ENCODE results near the gene DUSP8.
"Not testable (repeated sequence)": the region's sequence is repeated elsewhere in the genome, so short reads cannot be mapped to it uniquely, and the experiment has no call there.

DUSP8 gene

DNA sequence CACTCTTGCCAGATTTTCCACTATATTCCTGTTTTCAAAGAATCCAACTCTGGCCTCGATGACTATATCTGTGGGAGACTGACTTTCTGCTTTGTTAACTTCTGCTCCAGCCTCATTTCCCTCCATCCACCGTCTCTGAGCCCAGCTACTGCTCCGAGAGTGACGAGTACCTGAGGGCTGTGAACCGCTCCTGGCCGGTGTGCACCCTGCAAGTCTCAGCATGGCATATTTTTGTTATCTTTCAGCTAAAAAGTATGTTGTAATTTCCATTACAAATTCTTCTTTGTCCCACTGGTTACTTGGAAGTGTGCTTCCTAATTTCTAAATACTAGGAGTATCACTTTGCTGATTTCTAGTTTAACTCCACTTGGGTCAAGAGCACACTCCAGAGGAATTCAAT lies 49.0 kb downstream of the DUSP8 start:
- intact Hi-C loops (cut with DNase I): no loop called here
- DNase-seq: no peak

DNA sequence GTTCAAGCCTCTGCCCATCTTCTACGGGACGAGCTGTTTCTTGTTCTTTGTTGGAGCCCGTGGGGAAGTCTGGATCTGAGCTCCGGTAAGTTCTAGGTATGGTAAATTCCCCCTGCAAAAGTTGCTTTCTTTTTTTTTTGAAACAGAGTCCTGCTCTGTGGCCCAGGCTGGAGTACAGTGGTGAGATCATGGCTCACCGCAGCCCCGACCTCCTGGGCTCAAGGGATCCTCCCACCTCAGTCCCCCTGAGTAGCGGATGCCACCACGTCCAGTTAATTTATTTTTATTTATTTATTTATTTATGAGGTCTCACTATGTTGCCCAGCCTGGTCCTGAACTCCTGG lies 50.0 kb downstream of the DUSP8 start:
- intact Hi-C loops (cut with DNase I): no loop called here
- DNase-seq: no peak

DNA sequence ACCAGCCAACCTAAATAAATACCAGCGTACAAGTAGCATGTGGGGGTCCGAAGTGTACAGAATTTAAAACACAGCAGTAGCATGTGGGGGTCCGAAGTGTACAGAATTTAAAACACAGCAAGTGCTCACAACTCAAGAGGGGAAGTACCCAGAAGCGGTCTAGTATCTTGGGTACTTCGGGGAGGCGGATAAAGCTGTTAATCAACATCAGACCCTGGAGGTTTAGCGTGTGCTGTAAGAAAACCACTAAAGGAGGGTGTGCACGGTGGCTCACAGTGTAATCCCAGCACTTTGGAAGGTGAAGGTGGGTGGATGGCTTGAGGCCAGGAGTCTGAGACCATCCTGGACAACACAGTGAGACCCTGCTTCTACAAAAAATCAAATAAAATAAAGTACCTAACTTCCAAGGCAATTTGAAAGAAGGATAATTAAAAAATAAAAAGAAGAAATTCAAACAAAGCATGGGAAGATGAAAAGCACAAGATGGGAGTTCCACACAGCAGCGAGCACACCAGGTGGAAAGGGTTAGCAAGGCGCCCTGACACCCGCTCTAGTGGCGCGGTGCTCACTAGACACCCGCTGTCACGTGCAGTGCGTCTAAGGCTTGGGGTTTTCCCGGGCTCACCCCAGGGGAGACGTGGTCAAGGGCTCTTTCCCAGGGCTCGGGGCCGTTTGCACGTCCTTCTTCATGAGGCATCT lies 50.5 kb downstream of the DUSP8 start:
- no peak for DNase-seq
- intact Hi-C loops (cut with DNase I): no loop called here

DNA sequence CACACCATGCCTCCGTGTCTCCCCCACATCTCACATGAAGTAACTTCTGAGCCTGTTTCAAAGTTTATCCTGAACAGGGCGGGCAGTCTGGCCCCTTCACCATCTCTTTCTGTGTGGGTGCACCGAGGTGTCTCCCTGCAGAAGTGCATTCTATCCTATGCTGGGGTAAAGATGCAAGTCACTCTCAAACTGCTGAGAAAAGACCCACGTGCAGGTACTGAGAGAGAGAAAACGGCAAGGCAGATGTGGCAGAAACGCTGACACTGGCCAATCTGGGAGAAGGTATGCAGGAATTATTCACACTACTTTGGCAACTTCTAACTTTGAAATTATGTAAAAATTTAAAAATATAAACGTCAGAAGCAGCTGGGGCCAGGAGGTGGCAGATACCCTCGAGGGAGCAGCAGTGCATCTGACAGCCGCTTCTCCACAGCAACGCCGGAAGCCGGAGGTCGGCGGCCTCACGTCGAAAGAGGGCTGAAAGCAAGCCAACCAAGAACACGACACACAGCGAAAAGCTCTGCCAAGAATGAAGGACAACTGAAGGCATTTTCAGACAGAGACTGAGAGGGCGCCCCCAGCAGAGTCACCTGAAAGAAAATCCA lies 51.3 kb downstream of the DUSP8 start:
- DNase-seq: no peak
- intact Hi-C loops (cut with DNase I): no loop called here

DNA sequence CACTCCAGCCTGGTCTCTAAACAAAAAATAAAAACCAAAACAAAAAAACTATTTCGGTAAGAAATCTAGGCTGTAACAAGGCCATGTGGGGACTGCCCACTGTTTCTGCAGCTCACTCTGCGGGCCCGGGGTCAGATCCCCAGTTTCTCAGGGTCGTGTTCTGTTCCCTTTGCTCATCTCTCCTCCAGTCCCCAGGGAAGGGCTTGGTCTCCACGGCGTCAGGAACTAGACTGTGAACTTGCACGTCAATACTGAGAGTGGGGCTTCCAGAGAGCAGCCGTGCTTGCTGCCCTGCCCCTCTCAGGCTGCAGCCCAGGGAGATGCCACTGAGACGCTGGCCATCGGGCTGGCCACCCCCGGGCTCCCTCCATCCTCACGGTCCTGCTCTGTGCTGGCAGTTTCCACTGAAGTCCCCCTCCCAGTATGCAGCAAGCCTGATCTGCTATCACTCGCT lies 51.8 kb downstream of the DUSP8 start:
- no peak for DNase-seq
- intact Hi-C loops (cut with DNase I): no loop called here

DNA sequence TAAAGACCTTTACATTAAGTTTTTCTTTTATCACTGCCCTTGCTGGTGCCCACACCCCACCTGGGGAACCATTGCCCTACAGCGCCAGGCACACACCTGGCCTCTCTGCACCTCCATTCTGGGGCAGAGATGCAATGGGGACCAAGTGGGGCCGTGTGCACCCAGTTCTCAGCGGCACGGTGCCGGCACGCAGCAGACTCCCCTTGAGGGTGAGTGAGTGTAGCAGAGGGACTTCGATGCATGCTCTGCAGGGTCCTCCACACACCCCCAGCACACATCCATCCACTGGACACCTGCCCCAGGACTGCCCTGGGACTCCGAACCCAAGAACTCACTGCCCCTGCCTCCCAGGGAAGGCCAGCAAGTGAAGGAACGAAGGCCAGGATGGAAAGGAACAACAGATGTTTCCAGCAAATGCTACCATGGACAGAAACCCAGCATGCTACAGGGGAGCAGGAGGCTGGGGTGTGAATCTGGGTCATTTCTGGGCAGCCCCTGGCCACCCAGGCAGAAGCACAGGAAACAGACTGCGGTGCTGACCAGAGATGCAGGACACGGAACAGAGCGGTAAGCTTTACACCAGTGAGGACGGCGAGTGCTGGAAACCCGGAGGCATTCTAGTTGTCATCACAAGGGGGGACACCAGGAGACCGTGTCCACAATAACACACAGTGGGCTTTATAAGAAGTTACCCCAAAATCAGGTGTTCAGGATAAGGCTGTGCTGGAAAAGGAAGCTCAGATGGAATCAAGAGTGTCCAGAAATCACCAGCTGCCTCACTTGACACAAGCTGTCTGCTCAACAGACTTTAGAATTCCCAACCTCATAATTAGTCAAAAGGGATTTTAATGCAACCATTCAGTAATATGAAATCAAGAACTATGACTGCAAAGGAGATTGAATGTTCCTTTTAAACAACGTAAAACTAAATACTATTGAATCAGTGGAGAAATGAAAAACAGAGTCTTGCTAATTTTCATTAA lies 52.8 kb downstream of the DUSP8 start:
- DNase-seq: no peak
- intact Hi-C loops (cut with DNase I): loop anchor here (10.0 kb wide), 1 partner anchor 215 kb away; the partner anchor contains the start of gene TOLLIP

DNA sequence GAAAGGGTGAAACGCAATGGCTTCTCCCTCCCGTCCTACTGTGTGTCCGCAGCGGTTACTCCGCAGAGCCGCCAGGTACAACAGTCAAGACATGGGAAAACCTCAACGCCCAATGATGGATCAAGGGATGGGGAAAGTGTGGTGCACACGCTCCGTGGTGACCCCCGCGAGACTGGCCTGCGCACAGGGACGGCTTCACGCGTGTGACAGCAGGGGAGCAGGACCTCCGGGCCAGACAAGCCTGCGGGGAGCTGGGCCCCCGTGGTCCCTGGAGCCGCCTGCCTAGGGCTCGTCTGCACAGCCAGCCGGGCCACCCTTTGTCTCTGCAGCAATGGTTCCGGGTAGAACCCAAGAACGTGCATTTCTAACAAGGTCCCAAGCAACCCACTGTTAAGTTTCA lies 53.8 kb downstream of the DUSP8 start:
- intact Hi-C loops (cut with DNase I): loop anchor here (10.0 kb wide), 1 partner anchor 214 kb away; the partner anchor contains the start of gene TOLLIP
- DNase-seq: no peak

DNA sequence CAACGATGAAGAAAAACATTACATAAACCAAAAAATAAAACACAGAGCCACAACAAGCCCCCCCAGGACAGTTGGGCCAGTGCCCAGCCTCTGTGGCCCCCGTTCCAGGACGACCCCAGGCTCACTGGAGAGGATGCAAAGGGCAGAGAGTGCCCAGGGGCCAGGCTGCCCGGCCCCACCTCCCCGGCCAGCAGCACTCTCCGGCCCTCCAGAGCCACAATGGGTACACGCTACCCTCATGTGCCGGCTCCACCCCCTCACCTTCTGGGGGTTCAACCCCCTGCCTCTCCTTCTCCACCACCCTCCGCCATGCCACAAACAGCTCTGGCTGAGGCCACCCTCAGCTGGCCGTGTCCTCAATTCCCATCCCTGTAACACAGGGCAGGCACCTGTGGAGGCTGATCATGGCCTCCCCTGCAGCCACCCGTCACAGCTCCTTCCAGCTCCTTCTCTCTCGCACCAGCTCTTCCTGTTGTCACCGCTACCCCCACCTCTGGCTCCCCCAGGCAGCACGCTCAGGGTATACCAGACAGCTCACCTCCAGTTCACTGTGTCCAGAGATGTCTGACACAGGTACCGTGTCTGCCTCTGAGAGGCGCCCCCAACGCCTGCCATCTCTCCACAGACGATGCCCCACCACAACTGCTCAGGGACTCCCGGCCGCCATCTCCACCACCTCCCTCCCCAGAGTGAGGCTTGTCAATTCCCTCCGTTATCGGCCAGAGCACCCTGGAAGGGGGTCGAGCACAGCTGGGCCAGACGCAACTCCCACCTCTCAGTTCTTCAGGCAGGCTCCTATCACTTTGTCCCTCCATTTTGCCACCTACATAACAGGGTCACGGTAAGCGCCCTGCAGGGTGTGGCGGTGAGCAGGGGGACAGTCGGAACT lies 54.7 kb downstream of the DUSP8 start:
- intact Hi-C loops (cut with DNase I): loop anchor here (10.0 kb wide), 1 partner anchor 213 kb away; the partner anchor contains the start of gene TOLLIP
- DNase-seq: no peak

DNA sequence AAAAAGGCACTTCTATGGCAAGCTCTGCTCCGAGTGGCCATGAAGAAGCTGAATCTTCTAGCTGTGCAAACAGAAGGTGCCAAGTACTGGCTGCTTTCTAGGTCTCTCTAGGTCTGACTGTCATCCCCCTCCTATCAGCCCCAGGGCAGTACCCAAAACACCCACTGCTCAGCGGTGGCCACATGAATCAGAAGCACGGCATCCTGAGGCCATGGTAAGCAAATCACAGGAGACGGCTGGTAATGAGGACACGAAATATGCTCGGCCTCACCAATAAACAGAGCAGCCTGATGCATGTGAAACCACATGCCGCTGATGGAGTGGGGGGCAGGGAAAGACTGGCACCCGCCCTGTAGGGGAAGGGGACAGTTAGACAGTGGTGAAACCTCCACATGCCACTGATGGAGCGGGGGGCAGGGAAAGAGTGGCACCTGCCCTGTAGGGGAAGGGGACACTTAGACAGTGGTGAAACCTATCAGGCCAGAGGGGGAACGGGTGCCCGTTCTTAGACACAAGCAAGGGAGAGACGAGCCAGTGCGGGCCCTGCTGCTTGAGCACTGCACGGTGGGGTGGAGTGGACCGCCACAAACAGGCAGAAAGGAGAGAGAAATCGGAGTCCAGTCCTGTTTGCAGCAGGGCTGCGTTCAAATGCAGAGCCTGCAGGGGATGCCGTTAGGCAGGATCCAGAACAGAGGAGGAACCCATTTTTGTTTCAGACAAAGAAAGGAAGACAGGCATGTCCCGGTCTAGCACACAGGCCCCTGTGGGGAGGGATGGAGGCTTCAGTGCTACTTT lies 55.6 kb downstream of the DUSP8 start:
- intact Hi-C loops (cut with DNase I): loop anchor here (10.0 kb wide), 1 partner anchor 212 kb away; the partner anchor contains the start of gene TOLLIP
- DNase-seq: no peak

DNA sequence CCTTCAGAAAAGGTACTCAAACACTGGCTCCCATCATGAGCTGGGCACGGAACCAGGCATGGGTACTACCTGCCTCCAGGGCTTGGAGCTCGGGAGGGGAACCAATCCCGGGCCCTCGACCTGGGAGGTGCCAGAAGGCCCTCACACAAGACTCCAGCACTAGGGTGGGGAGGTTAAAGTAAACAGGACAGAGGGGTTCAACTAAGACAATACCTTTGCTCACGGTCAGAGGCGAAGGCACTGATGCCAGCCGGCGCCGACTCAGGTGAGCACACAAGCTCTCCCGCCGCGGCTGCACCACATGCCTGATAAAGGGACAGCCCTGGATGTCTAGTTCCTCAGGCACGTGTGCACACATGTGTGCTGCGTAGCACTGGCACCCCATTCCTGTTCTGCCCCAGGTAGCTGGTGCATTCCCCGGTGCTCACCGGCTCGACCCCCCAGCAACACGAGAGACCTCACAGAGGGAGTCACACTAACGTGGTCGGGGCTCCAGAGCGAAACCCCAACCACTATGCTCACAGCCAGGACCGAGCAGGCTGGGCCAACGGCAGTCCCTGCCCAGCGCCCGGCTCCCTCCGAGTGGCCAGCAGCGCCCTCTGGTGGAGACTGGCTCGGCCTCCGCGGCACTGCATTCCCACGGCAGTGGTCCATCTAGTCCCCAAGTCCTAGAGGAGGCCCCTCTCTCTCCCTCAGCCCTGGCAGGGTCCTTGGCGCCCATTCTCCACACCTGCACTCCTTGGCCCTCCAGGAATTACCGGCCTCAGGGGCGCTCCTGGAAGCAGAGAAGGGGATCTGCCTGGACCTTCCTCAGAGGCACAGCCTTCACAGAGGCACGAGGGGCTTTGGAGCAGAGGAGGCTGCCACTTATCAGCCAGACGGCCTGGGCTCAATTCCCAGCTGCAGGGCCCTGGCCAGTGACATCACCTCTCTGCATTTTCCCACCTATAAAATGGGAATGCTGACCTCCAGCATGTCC lies 56.7 kb downstream of the DUSP8 start:
- intact Hi-C loops (cut with DNase I): loop anchor here (10.0 kb wide), 1 partner anchor 211 kb away; the partner anchor contains the start of gene TOLLIP
- DNase-seq: peak; percentile 61 to 95 (median 87)

DNA sequence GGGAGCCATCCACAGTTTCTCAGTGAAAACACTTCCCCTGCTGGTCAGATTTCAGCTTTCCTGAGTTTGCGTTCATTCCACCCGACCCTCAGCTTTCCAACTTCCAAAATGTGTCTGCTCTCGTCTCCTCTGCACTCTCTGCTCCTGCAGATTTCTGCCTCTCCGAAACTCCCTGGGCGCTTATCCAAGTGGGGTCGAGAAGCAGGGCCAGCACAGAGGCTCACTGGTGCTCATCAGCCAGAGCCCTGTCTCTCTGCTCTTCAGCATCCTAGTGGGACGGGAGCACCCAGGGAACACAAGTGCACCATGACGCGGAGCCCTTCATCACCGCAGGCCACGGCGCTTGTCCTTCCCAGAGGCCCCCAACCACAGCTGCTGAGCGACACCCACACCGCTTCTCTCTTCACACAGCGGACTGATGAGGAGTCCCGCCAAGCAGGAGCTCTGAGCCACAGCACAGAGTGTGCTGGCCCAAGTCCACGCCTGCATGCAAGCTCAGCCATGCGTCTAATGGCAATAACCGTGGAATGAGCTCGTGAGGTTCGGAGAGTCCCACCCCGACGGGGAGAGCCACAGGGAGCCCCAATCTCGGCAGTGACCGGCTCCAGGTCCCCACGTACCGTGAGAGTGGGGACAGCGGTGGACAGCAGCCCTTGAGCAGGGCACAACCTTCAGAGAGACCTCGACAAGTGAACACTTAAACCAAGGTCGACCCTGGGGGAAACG lies 57.6 kb downstream of the DUSP8 start:
- peak in 13 of 42 donors; percentile 17 to 56 (median 29) for DNase-seq
- intact Hi-C loops (cut with DNase I): loop anchor here (5.0 to 10.0 kb wide), 2 partner anchors 210 to 312 kb away; partner anchors contain the start of gene TOLLIP

DNA sequence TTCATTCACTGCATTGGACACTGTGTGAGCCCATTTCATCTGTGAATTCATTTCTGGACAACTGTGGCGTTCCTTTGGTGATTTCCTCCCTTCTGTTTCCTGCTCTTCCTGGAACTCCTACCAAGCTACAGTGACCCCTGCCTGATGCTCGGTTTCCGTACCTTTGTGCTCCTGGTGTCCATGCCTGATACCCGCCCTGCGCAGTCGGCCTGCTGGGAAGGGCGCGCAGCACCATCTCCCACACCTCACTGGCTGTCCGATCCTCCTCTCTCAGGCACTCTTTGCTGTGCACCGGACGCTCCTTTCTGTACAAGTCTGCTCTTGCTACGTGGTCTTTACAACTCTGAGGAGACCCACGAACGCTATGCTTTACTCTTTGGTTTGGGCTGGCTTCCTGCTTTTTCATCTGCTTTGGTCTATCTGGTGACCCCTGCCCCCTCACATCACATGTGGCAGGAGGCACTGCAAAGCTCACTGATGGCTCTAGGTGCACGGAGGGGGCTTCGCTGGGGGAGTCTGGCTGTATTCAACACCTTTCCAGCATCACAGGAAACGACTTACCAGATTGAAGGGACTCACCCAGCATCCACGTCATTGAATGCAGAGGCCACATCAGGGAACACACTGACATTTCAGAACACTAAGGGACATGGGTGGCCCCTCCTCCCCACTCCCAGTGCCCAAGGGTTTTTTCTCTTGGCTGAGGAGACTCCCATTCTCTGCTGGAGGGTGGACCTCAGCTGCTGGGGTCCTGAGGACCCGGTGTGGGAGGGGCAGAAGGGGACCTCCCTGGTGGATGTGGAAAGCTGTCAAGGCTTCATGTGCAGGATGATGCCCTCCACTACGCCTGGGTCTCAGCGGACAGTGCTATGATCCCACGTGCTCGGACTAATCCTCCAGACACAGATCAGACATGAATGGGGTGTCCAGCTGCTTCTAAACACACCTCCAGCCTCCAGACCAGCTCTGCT lies 58.5 kb downstream of the DUSP8 start:
- DNase-seq: no peak
- intact Hi-C loops (cut with DNase I): loop anchor here (5.0 to 10.0 kb wide), 2 partner anchors 209 to 311 kb away; partner anchors contain the start of gene TOLLIP

DNA sequence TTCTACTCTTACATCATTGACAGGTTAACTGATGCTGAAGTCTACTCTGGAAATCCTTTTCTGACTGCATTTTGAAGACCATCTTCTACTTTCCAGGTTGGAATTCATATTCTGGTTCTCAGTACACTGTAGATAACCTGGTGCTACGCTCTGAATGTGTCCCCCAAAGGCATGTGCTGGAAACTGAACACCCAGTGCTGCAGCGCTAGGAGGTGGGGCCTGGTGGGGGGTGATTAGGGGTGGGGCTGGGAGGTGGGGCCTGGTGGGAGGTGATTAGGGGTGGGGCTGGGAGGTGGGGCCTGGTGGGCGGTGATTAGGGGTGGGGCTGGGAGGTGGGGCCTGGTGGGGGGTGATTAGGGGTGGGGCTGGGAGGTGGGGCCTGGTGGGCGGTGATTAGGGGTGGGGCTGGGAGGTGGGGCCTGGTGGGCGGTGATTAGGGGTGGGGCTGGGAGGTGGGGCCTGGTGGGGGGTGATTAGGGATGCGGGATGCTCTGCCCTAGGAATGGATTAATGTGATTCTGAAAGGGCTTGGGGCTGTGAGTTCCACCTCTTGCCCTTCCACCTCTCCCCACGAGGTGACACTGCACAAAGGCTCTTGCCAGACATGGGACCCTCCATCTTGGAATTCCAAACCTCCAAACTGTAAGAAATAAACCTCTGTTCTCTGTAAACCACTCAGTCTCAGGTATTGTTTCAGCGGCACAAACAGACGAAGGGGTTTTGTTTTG lies 59.4 kb downstream of the DUSP8 start:
- DNase-seq: not testable (repeated sequence)
- intact Hi-C loops (cut with DNase I): loop anchor here (5.0 to 10.0 kb wide), 2 partner anchors 208 to 310 kb away; partner anchors contain the start of gene TOLLIP

Data from head of caudate nucleus (tissue), 42 donors.